IPS DF 6.9 (cell line): ENCODE results near the gene SNRNP200.

ENCODE experiments used
- DNase-seq: peaks from one replicate; pipeline ENCODE4 v3.0.0-alpha.2; 2013; ENCODE audit warnings: low read depth, low spot score
- H3K27ac ChIP-seq: one replicate; pipeline ENCODE4 v1.5.1; 2013; ENCODE audit warnings: low read length, control low read depth
- H3K27me3 ChIP-seq: 2 replicates; pipeline ENCODE4 v1.6.1; 2013; ENCODE audit warnings: mild to moderate bottlenecking, low read length; ENCODE audit not compliant: control insufficient read depth, insufficient read depth
- H3K36me3 ChIP-seq: 2 replicates; pipeline ENCODE4 v1.6.1; 2013; ENCODE audit warnings: low read length; ENCODE audit not compliant: control insufficient read depth, insufficient read depth
- H3K4me1 ChIP-seq: 2 replicates; pipeline ENCODE4 v1.6.1; 2013; ENCODE audit warnings: low read length; ENCODE audit not compliant: control insufficient read depth, insufficient read depth
- H3K4me3 ChIP-seq: 2 replicates; pipeline ENCODE4 v1.5.1; 2013; ENCODE audit warnings: mild to moderate bottlenecking, low read length
- H3K9me3 ChIP-seq: 2 replicates; pipeline ENCODE4 v1.6.1; 2013; ENCODE audit warnings: low read length, inconsistent platforms; ENCODE audit not compliant: control insufficient read depth, insufficient read depth
- WGBS: extraction: QIAGEN DNeasy Blood & Tissue Kit; methylation state at CpG from one replicate; pipeline ENCODE4 v1.1.7; 2013; ENCODE audit warnings: mixed read lengths, missing lambda C conversion rate; ENCODE audit not compliant: insufficient read length, insufficient coverage; 5-methylcytosine and 5-hydroxymethylcytosine counted together

The SNRNP200 gene

GRCh38 chr2:96276787-96277499 is 28.4 kb downstream of the SNRNP200 start:
- Histone ChIP-seq H3K9me3 (no peaks in the 10 kb centered on the region), H3K4me1 (no peaks in the 10 kb centered on the region), H3K4me3 (no peak overlapping the region), H3K36me3 (peaks cover 45% of the 10 kb centered on the region), H3K27me3 (no peaks in the 10 kb centered on the region), H3K27ac (no peak overlapping the region)
- WGBS, result no CpG with 5 or more reads among the region's 21 CpGs
- no peak for DNase-seq

GRCh38 chr2:96274355-96275056 is 30.8 kb downstream of the SNRNP200 start:
- Histone ChIP-seq H3K9me3 (no peaks in the 10 kb centered on the region), H3K27me3 (no peaks in the 10 kb centered on the region), H3K27ac (no peak overlapping the region), H3K4me1 (no peaks in the 10 kb centered on the region), H3K4me3 (no peak overlapping the region), H3K36me3 (peaks cover 41% of the 10 kb centered on the region)
- DNase-seq, result no peak
- WGBS, result no CpG with 5 or more reads among the region's 7 CpGs

- no peak for DNase-seq
- no peaks in the 10 kb centered on the region for H3K27me3 ChIP-seq
- no peaks in the 10 kb centered on the region for H3K4me1 ChIP-seq
- peaks cover 34% of the 10 kb centered on the region for H3K36me3 ChIP-seq
- H3K4me3 ChIP-seq, result no peak overlapping the region
- WGBS, result no CpG with 5 or more reads among the region's 3 CpGs
- H3K9me3 ChIP-seq, result no peaks in the 10 kb centered on the region
- H3K27ac ChIP-seq, result no peak overlapping the region
These were observed 31.6 kb downstream of the SNRNP200 start for GRCh38 chr2:96273763-96274162.

- no peaks in the 10 kb centered on the region for H3K9me3 ChIP-seq
- no peak for DNase-seq
- no CpG with 5 or more reads among the region's 3 CpGs for WGBS
- no peak overlapping the region for H3K4me3 ChIP-seq
- H3K27ac ChIP-seq, result no peak overlapping the region
- H3K27me3 ChIP-seq, result no peaks in the 10 kb centered on the region
- no peaks in the 10 kb centered on the region for H3K4me1 ChIP-seq
- peaks cover 22% of the 10 kb centered on the region for H3K36me3 ChIP-seq
These were observed 33.4 kb downstream of the SNRNP200 start for GRCh38 chr2:96271995-96272394.

- no peak for DNase-seq
- no peaks in the 10 kb centered on the region for H3K9me3 ChIP-seq
- H3K4me3 ChIP-seq, result no peak overlapping the region
- WGBS, result no CpG with 5 or more reads among the region's 12 CpGs
- H3K27ac ChIP-seq, result no peak overlapping the region
- H3K4me1 ChIP-seq, result peaks cover 2% of the 10 kb centered on the region; the same call in 1 of the 2 replicates
- H3K27me3 ChIP-seq, result no peaks in the 10 kb centered on the region
- H3K36me3 ChIP-seq, result peaks cover 9% of the 10 kb centered on the region
These were observed 38.0 kb downstream of the SNRNP200 start for GRCh38 chr2:96267159-96267971.

GRCh38 chr2:96265840-96266679 is 39.3 kb downstream of the SNRNP200 start, which contains the start of the genes CIAO1 and TMEM127:
Gene CIAO1, plus strand, starts transcription at chr2:96266225. Its CDS starts 126 bp downstream, at chr2:96266351.
Gene TMEM127, minus strand, starts transcription at chr2:96265997. Its CDS starts 616 bp downstream, at chr2:96265381.
- Histone ChIP-seq H3K27me3 (no peaks in the 10 kb centered on the region), H3K4me3 (peak within 1 kb of the TSS; percentile 89), H3K9me3 (no peaks in the 10 kb centered on the region), H3K4me1 (peaks cover 2% of the 10 kb centered on the region; the same call in 1 of the 2 replicates), H3K36me3 (peaks cover 7% of the 10 kb centered on the region), H3K27ac (no peak within 1 kb of the TSS)
- WGBS, result no CpG with 5 or more reads among the region's 81 CpGs
- DNase-seq, result peak; percentile 89

GRCh38 chr2:96265349-96265839 is 40.0 kb downstream of the SNRNP200 start:
- H3K27me3 ChIP-seq, result no peaks in the 10 kb centered on the region
- no peaks in the 10 kb centered on the region for H3K9me3 ChIP-seq
- WGBS, result no CpG with 5 or more reads among the region's 49 CpGs
- H3K4me1 ChIP-seq, result peaks cover 2% of the 10 kb centered on the region; the same call in 1 of the 2 replicates
- DNase-seq, result no peak
- peaks cover 6% of the 10 kb centered on the region; the same call in 1 of the 2 replicates for H3K36me3 ChIP-seq
- peak overlapping the region; percentile 89 for H3K4me3 ChIP-seq
- H3K27ac ChIP-seq, result no peak overlapping the region

GRCh38 chr2:96264656-96265348 is 40.5 kb downstream of the SNRNP200 start:
- peaks cover 6% of the 10 kb centered on the region; the same call in 1 of the 2 replicates for H3K36me3 ChIP-seq
- WGBS, result 100% methylated on average over 2 of the region's 33 CpGs
- no peaks in the 10 kb centered on the region for H3K27me3 ChIP-seq
- no peak overlapping the region for H3K27ac ChIP-seq
- DNase-seq, result no peak
- H3K9me3 ChIP-seq, result no peaks in the 10 kb centered on the region
- H3K4me1 ChIP-seq, result peaks cover 2% of the 10 kb centered on the region; the same call in 1 of the 2 replicates
- H3K4me3 ChIP-seq, result peak overlapping the region; percentile 89

- Histone ChIP-seq H3K36me3 (peaks cover 6% of the 10 kb centered on the region; the same call in 1 of the 2 replicates), H3K27ac (no peak overlapping the region), H3K4me3 (no peak overlapping the region), H3K9me3 (no peaks in the 10 kb centered on the region), H3K4me1 (peaks cover 2% of the 10 kb centered on the region; the same call in 1 of the 2 replicates), H3K27me3 (no peaks in the 10 kb centered on the region)
- no peak for DNase-seq
- WGBS, result no CpG with 5 or more reads among the region's 4 CpGs
These were observed 41.3 kb downstream of the SNRNP200 start for GRCh38 chr2:96264086-96264485.
